ENCODE data around the gene NME1. TPM values are rescaled to one million over a fixed set of nuclear protein-coding genes. Genes with fewer than 3 reads are reported as not detected.

NME1 gene
- total RNA-seq, result 107 and 140 TPM in 2 replicates

GRCh38 chr17:51153210-51154072, at the start of gene NME1:
Gene NME1 (plus strand): TSS chr17:51153559. CDS start chr17:51155655, 2,096 bp downstream.

GRCh38 chr17:51120739-51121619, 32.4 kb upstream of the NME1 start, which contains the start of gene SPAG9:
Gene SPAG9 (minus strand): TSS chr17:51120868. CDS start chr17:51120656, 212 bp downstream.

GRCh38 chr17:51166198-51166986, 13.0 kb downstream of the NME1 start, which contains the start of gene NME2:
Gene NME2 (plus strand): TSS chr17:51166411. CDS start chr17:51166831, 420 bp downstream.

Other genes starting within 250 kb of the NME1 start
- gene SPAG9, start 32.7 kb upstream of the NME1 start, total RNA-seq, result 87.2 and 98.8 TPM in 2 replicates
- gene NME2, start 12.9 kb downstream of the NME1 start, total RNA-seq, result 917 and 1,023 TPM in 2 replicates
- gene MBTD1, start 106.5 kb downstream of the NME1 start, total RNA-seq, result 7.9 and 8.0 TPM in 2 replicates
- 36.9 and 53.9 TPM in 2 replicates for gene UTP18, start 107.0 kb downstream of the NME1 start, total RNA-seq